ENCODE measurements around the gene FBXL16.

DNA sequence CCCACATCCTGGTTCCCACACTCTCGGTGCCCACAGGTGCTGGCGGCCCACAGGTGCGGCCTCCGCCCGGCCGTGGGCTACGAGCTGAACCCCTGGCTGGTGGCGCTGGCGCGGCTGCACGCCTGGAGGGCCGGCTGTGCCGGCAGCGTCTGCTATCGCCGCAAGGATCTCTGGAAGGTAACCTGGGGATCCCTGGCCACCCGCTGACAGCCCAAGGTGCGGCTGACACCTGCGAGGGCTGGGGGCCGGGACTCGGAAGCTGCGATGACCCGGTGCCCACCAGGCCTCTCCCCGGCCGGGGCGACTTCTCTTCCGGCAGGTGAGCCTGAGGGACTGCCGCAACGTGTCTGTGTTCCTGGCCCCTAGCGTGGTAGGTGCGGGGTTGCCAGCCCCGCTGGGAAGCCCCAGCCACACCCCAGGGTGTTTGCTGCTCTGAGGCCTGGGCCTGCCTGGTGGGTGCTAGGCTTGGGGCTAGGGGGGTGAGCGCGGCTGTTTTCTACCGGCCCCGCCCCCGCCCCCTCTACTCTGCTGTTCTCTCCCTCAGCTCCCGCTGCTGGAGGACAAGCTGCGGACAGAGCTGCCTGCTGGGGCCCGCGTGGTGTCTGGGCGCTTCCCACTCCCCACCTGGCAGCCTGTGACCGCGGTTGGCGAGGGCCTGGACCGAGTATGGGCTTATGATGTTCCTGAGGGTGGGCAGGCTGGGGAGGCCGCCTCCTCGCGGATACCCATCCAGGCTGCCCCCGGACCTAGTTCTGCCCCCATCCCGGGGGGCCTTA lies 16.4 kb upstream of the FBXL16 start:
- TF ChIP-seq, protein P1, sequence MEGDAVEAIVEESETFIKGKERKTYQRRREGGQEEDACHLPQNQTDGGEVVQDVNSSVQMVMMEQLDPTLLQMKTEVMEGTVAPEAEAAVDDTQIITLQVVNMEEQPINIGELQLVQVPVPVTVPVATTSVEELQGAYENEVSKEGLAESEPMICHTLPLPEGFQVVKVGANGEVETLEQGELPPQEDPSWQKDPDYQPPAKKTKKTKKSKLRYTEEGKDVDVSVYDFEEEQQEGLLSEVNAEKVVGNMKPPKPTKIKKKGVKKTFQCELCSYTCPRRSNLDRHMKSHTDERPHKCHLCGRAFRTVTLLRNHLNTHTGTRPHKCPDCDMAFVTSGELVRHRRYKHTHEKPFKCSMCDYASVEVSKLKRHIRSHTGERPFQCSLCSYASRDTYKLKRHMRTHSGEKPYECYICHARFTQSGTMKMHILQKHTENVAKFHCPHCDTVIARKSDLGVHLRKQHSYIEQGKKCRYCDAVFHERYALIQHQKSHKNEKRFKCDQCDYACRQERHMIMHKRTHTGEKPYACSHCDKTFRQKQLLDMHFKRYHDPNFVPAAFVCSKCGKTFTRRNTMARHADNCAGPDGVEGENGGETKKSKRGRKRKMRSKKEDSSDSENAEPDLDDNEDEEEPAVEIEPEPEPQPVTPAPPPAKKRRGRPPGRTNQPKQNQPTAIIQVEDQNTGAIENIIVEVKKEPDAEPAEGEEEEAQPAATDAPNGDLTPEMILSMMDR (conservative IDR thresholded peaks at IDR 0.05), result no peak
- no peak for TF ChIP-seq EZH2 (IDR thresholded peaks at IDR 0.05; ENCODE audit: low read depth)

Data from PC-9 (cell line).